Hepatocyte (in vitro differentiated cells): ENCODE results near the gene ZFAND5. TPM values are rescaled to one million over a fixed set of nuclear protein-coding genes. Genes with fewer than 3 reads are reported as not detected.

Source experiments
- DNase-seq: peaks from one replicate; pipeline ENCODE4 v3.0.0-alpha.2; 2016; ENCODE audit warnings: low spot score
- H2AFZ ChIP-seq: fragments of 200-600 bp; sonication (generic); 2 replicates; pipeline ENCODE4 v1.6.0; 2016; ENCODE audit warnings: antibody characterized with exemption, mild to moderate bottlenecking
- H3K27ac ChIP-seq: fragments of 200-600 bp; sonication (generic); 2 replicates; pipeline ENCODE4 v1.5.1; 2016; ENCODE audit warnings: mild to moderate bottlenecking
- H3K27me3 ChIP-seq: fragments of 200-600 bp; sonication (generic); 2 replicates; pipeline ENCODE4 v1.6.1; 2016
- H3K36me3 ChIP-seq: fragments of 200-600 bp; sonication (generic); replicated peaks from 2 replicates; pipeline ENCODE4 v1.5.1; 2016; ENCODE audit warnings: low read depth; ENCODE audit not compliant: insufficient read depth
- H3K4me1 ChIP-seq: fragments of 200-600 bp; sonication (generic); 2 replicates; pipeline ENCODE4 v1.5.1; 2016; ENCODE audit warnings: mild to moderate bottlenecking, moderate library complexity; ENCODE audit not compliant: insufficient read depth
- H3K4me2 ChIP-seq: fragments of 200-600 bp; sonication (generic); 2 replicates; pipeline ENCODE4 v1.6.0; 2016
- H3K4me3 ChIP-seq: fragments of 200-600 bp; sonication (generic); 2 replicates; pipeline ENCODE4 v1.5.1; 2016; ENCODE audit warnings: mild to moderate bottlenecking
- H3K79me2 ChIP-seq: fragments of 200-600 bp; sonication (generic); 2 replicates; pipeline ENCODE4 v1.6.0; 2017; ENCODE audit warnings: mild to moderate bottlenecking
- H3K9me2 ChIP-seq: fragments of 200-600 bp; sonication (generic); replicated peaks from 2 replicates; pipeline ENCODE4 v1.6.0; 2017; ENCODE audit warnings: mild to moderate bottlenecking; ENCODE audit not compliant: insufficient read depth
- H3K9me3 ChIP-seq: fragments of 200-600 bp; sonication (generic); 2 replicates; pipeline ENCODE4 v1.5.1; 2016; ENCODE audit warnings: low read depth, mild to moderate bottlenecking
- H4K20me1 ChIP-seq: fragments of 200-600 bp; sonication (generic); 2 replicates; pipeline ENCODE4 v1.6.0; 2016; ENCODE audit warnings: mild to moderate bottlenecking; ENCODE audit not compliant: insufficient read depth, poor library complexity, severe bottlenecking
- EZH2 ChIP-seq: fragments of 200-600 bp; sonication (generic); IDR thresholded peaks from 2 replicates; pipeline ENCODE4 v1.6.1; 2016; ENCODE audit warnings: antibody characterized with exemption, mild to moderate bottlenecking, borderline replicate concordance
- EZH2phosphoT487 ChIP-seq: fragments of 200-600 bp; sonication (generic); IDR thresholded peaks from one replicate; pipeline ENCODE4 v1.6.1; 2018; ENCODE audit warnings: antibody characterized with exemption, mild to moderate bottlenecking, low read depth, moderate library complexity; ENCODE audit not compliant: unreplicated experiment, severe bottlenecking
- WGBS: methylation state at CpG from one replicate; pipeline ENCODE4 v1.1.6; 2016; ENCODE audit warnings: low lambda C conversion rate; ENCODE audit errors: missing lambda C conversion rate; 5-methylcytosine and 5-hydroxymethylcytosine counted together
- polyA plus RNA-seq: library from polyadenylated mRNA; unstranded; fragments of >200 nt; fragmentation: Nextera tagmentation; extraction: Ambion mirVana; gene quantifications from 2 replicates; pipeline ENCODE4 v1.2.1, GENCODE V29; 2016
- total RNA-seq: library from RNA; depleted of rRNA; stranded (reverse); fragments of >200 nt; gene quantifications from 2 replicates; pipeline ENCODE4 v1.2.3, GENCODE V29; 2014
- TF ChIP-seq, protein P1 (sequence below): fragments of 200-600 bp; sonication (generic); IDR thresholded peaks from 2 replicates; pipeline ENCODE4 v1.5.1; 2016; ENCODE audit warnings: antibody characterized with exemption, mild to moderate bottlenecking; ENCODE audit not compliant: poor library complexity

Gene ZFAND5
- total and polyA plus RNA-seq, 2 experiments from 2014 or later: 208 to 288 TPM

DNA sequence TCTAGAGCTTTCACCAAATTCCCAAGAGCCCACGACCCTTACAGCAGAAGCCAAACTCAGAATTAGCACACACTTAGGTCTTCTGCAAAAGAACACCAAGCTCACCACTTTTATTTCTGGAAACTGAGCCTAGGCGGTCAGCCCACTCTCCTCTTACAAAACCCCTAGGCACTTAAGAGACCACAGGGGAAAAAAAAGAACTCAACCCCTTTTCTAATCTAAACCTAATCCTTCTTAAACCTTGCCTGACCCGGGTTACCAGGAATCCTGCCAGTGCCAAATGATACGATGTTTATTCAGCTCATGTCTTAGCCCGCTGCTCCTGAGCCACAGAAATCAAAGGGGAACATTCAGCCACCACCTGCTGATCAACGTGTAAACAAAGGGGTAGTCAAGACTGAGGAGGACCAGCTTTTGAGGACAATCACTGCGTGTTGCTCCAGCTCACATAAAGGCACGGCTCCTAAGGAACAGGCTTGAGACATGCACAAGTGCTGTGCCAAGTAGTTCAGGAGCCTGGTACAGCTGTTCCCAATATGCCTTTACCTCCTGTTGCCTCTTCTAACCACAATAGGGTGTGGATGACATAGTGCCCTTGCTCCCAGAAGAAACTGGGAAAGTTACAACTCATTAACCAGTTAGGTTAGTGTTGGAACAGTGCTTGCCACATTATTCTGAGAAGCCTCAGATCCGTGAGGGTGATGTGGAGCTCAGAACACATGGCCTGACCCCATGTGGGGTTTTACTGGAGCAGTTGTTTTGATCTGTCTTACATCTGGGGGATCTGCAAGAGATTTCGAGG lies 49.3 kb downstream of the ZFAND5 start:
- no peaks in the 10 kb centered on the region for H3K9me3 ChIP-seq
- H3K4me2 ChIP-seq: peak overlapping the region; percentile 67
- H4K20me1 ChIP-seq: no peaks in the 10 kb centered on the region
- peaks cover 28% of the 10 kb centered on the region for H3K4me1 ChIP-seq
- peak overlapping the region; percentile 52 for H3K27ac ChIP-seq
- no peaks in the 10 kb centered on the region for H3K9me2 ChIP-seq
- WGBS: 20% methylated on average over 10 of the region's 10 CpGs
- TF ChIP-seq EZH2phosphoT487 (no peak), EZH2 (no peak)
- TF ChIP-seq, protein P1, sequence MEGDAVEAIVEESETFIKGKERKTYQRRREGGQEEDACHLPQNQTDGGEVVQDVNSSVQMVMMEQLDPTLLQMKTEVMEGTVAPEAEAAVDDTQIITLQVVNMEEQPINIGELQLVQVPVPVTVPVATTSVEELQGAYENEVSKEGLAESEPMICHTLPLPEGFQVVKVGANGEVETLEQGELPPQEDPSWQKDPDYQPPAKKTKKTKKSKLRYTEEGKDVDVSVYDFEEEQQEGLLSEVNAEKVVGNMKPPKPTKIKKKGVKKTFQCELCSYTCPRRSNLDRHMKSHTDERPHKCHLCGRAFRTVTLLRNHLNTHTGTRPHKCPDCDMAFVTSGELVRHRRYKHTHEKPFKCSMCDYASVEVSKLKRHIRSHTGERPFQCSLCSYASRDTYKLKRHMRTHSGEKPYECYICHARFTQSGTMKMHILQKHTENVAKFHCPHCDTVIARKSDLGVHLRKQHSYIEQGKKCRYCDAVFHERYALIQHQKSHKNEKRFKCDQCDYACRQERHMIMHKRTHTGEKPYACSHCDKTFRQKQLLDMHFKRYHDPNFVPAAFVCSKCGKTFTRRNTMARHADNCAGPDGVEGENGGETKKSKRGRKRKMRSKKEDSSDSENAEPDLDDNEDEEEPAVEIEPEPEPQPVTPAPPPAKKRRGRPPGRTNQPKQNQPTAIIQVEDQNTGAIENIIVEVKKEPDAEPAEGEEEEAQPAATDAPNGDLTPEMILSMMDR: no peak
- peak; percentile 45 for DNase-seq
- H3K36me3 ChIP-seq: no peaks in the 10 kb centered on the region
- H3K4me3 ChIP-seq: no peak overlapping the region
- no peaks in the 10 kb centered on the region for H3K27me3 ChIP-seq
- no peaks in the 10 kb centered on the region for H3K79me2 ChIP-seq
- H2AFZ ChIP-seq: no peak overlapping the region

- H3K79me2 ChIP-seq: no peaks in the 10 kb centered on the region
- no peak overlapping the region for H3K4me3 ChIP-seq
- H4K20me1 ChIP-seq: no peaks in the 10 kb centered on the region
- H3K9me3 ChIP-seq: no peaks in the 10 kb centered on the region
- peaks cover 28% of the 10 kb centered on the region for H3K4me1 ChIP-seq
- H3K9me2 ChIP-seq: no peaks in the 10 kb centered on the region
- H3K4me2 ChIP-seq: peak overlapping the region; percentile 67
- TF ChIP-seq, protein P1: peak; percentile 2
- no peak for TF ChIP-seq EZH2
- 35% methylated on average over 5 of the region's 5 CpGs for WGBS
- H2AFZ ChIP-seq: no peak overlapping the region
- peak overlapping the region; percentile 52 for H3K27ac ChIP-seq
- peak; percentile 71 for DNase-seq
- no peaks in the 10 kb centered on the region for H3K27me3 ChIP-seq
- no peaks in the 10 kb centered on the region for H3K36me3 ChIP-seq
Observed at GRCh38 chr9:72315089-72315509, 49.9 kb downstream of the ZFAND5 start.

GRCh38 chr9:72313507-72313906 lies 51.5 kb downstream of the ZFAND5 start:
- no peak for DNase-seq
- Histone ChIP-seq H4K20me1 (no peaks in the 10 kb centered on the region), H3K4me3 (no peak overlapping the region), H3K9me3 (no peaks in the 10 kb centered on the region), H3K79me2 (no peaks in the 10 kb centered on the region), H3K4me2 (no peak overlapping the region), H2AFZ (no peak overlapping the region), H3K27ac (peak overlapping the region; percentile 56), H3K4me1 (peaks cover 28% of the 10 kb centered on the region), H3K9me2 (no peaks in the 10 kb centered on the region), H3K27me3 (no peaks in the 10 kb centered on the region), H3K36me3 (no peaks in the 10 kb centered on the region)
- 77% methylated on average over 3 of the region's 3 CpGs for WGBS
- TF ChIP-seq EZH2 (no peak), EZH2phosphoT487 (no peak)
- TF ChIP-seq, protein P1: no peak
